Kidney (tissue), 14 donors: Measurements from ENCODE around the gene CAPZA3. TPM values are rescaled to one million over a fixed set of nuclear protein-coding genes. Genes with fewer than 3 reads are reported as not detected.

Source experiments
- DNase-seq, 5 donors: peaks; one replicate each; pipeline ENCODE4 v3.0.0-alpha.2; 2013 to 2020
- FAIRE-seq: peaks from 2 replicates; lab custom pipeline; 2012; peaks lifted over from hg19 to GRCh38; lab: Jason Lieb, UNC
- H3K27ac ChIP-seq, 2 donors: one replicate each; pipeline ENCODE4 v1.7.0; 2013; ENCODE audit warnings: low read depth in 2 of 2, low read length in 2 of 2, inconsistent platforms in 1 of 2
- H3K27me3 ChIP-seq: one replicate; pipeline ENCODE4 v1.7.1; 2013; ENCODE audit warnings: low read length, inconsistent platforms; ENCODE audit not compliant: control insufficient read depth, insufficient read depth
- H3K36me3 ChIP-seq, 3 donors: one replicate each; pipeline versions ENCODE4 v1.7.0 to v1.7.1; 2013; ENCODE audit warnings: low read length in 3 of 3, control low read depth in 1 of 3, inconsistent platforms in 1 of 3; ENCODE audit not compliant: insufficient read depth in 3 of 3, control insufficient read depth in 2 of 3
- H3K4me1 ChIP-seq, 3 donors: one replicate each; pipeline versions ENCODE4 v1.7.0 to v1.7.1; 2013; ENCODE audit warnings: low read length in 3 of 3, inconsistent platforms in 1 of 3, low read depth in 1 of 3; ENCODE audit not compliant: control insufficient read depth in 2 of 3, insufficient read depth in 2 of 3
- H3K4me3 ChIP-seq, 3 donors: one replicate each; pipeline versions ENCODE4 v1.7.0 to v1.8.1; 2013; ENCODE audit warnings: low read length in 3 of 3, control low read depth in 1 of 3, inconsistent platforms in 1 of 3
- H3K9ac ChIP-seq, 3 donors: one replicate each; pipeline versions ENCODE4 v1.7.0 to v1.7.1; 2013; ENCODE audit warnings: low read length in 3 of 3, control low read depth in 1 of 3, inconsistent platforms in 1 of 3
- H3K9me3 ChIP-seq, 3 donors: one replicate each; pipeline versions ENCODE4 v1.7.0 to v1.7.1; 2013; ENCODE audit warnings: low read length in 3 of 3, control low read depth in 1 of 3, inconsistent platforms in 1 of 3; ENCODE audit not compliant: control insufficient read depth in 2 of 3, insufficient read depth in 1 of 3
- intact Hi-C: fragments of 100-400 bp; cut with DNase I; formaldehyde crosslinking; loops from one replicate; pipeline ENCODE4 v1.11.1; 2022
- polyA plus RNA-seq: library from polyadenylated mRNA; stranded (reverse); fragments of 350-450 nt; fragmentation: Illumina TruSeq; extraction: RNeasy Lipid Tissue Mini Kit (QIAGEN cat#74804); gene quantifications from one replicate; pipeline ENCODE4 v1.2.3, GENCODE V29; 2014; ENCODE audit warnings: low read depth, low replicate concordance; ENCODE audit not compliant: insufficient read depth
- total RNA-seq: library from RNA; stranded (reverse); fragmentation: NEBNext Ultra II Directional; extraction: Animal tissue kit (Norgen Biotek cat#: 25700); gene quantifications from one replicate; pipeline ENCODE4 v1.2.1, GENCODE V29; 2021
- TF ChIP-seq, protein P1 (sequence below): IDR thresholded peaks from 3 replicates; pipeline ENCODE4 v1.5.1; 2012; ENCODE audit warnings: mild to moderate bottlenecking, moderate library complexity, borderline replicate concordance; ENCODE audit not compliant: insufficient read depth; ENCODE audit errors: extremely low read depth
- donor health status: control.
- donor health status: control.
- donor health status: control.
- donor health status: control.
- donor health status: control.
- donor health status: DM: yes; HTN: yes; CAD: no.
- donor health status: Normal renal cell carcinoma (clear cell type).

Gene CAPZA3
- total and polyA plus RNA-seq, 2 donors from 2014 or later = 0.88 TPM; not detected in 1

DNA sequence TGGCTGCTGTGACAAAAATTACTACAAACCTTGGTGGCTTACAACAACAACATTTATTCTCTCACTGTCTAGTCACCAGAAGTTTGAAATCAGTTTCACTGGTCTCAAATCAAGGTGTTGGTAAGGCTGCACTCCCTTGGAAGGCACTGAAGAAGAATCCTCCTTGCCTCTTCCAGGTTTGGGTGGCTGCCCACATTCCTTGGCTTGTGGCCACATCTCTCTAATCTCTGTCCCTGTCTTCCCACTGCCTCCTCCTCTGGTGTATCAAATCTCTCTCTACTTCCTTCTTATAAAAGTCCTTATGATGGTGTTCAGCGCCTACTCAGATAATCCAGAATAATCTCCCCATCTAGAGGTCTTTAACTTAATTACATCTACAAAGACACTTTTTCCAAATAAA lies 31.1 kb upstream of the CAPZA3 start:
- DNase-seq (no peak), FAIRE-seq (no peak)
- TF ChIP-seq, protein P1, sequence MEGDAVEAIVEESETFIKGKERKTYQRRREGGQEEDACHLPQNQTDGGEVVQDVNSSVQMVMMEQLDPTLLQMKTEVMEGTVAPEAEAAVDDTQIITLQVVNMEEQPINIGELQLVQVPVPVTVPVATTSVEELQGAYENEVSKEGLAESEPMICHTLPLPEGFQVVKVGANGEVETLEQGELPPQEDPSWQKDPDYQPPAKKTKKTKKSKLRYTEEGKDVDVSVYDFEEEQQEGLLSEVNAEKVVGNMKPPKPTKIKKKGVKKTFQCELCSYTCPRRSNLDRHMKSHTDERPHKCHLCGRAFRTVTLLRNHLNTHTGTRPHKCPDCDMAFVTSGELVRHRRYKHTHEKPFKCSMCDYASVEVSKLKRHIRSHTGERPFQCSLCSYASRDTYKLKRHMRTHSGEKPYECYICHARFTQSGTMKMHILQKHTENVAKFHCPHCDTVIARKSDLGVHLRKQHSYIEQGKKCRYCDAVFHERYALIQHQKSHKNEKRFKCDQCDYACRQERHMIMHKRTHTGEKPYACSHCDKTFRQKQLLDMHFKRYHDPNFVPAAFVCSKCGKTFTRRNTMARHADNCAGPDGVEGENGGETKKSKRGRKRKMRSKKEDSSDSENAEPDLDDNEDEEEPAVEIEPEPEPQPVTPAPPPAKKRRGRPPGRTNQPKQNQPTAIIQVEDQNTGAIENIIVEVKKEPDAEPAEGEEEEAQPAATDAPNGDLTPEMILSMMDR = no peak
- no peak overlapping the region for H3K27ac ChIP-seq
- intact Hi-C loops = no loop called here
- peaks cover 0 to 8% (median 3%) of the 10 kb centered on the region in 3 donors for H3K4me1 ChIP-seq
- H3K27me3 ChIP-seq = no peaks in the 10 kb centered on the region
- no peaks in the 10 kb centered on the region for H3K36me3 ChIP-seq
- no peak overlapping the region for H3K4me3 ChIP-seq
- no peak overlapping the region for H3K9ac ChIP-seq
- peaks cover 0 to 5% (median 0%) of the 10 kb centered on the region in 3 donors for H3K9me3 ChIP-seq

GRCh38 chr12:18716236-18716635 lies 21.7 kb upstream of the CAPZA3 start:
- TF ChIP-seq, protein P1 = no peak
- no peak for FAIRE-seq

GRCh38 chr12:18718462-18718861 lies 19.5 kb upstream of the CAPZA3 start:
- Histone ChIP-seq H3K27me3 (no peaks in the 10 kb centered on the region), H3K4me1 (no peaks in the 10 kb centered on the region), H3K4me3 (no peak overlapping the region), H3K27ac (no peak overlapping the region), H3K9ac (no peak overlapping the region), H3K9me3 (no peaks in the 10 kb centered on the region), H3K36me3 (no peaks in the 10 kb centered on the region)
- intact Hi-C loops = no loop called here
- no peak for FAIRE-seq
- TF ChIP-seq, protein P1 = no peak
- DNase-seq = no peak

More at GRCh38 chr12:18716236-18716635, 21.7 kb upstream of the CAPZA3 start:
- Histone ChIP-seq H3K9ac (no peak overlapping the region), H3K27ac (no peak overlapping the region), H3K36me3 (no peaks in the 10 kb centered on the region), H3K27me3 (no peaks in the 10 kb centered on the region), H3K4me1 (no peaks in the 10 kb centered on the region), H3K4me3 (no peak overlapping the region), H3K9me3 (no peaks in the 10 kb centered on the region)
- intact Hi-C loops = no loop called here
- DNase-seq = no peak

GRCh38 chr12:18719922-18720510 lies 17.9 kb upstream of the CAPZA3 start:
- intact Hi-C loops = no loop called here
- H3K27me3 ChIP-seq = no peaks in the 10 kb centered on the region
- TF ChIP-seq, protein P1 = no peak
- H3K4me1 ChIP-seq = no peaks in the 10 kb centered on the region
- DNase-seq = no peak
- no peak overlapping the region for H3K4me3 ChIP-seq
- H3K9ac ChIP-seq = no peak overlapping the region
- FAIRE-seq = no peak
- no peak overlapping the region for H3K27ac ChIP-seq
- no peaks in the 10 kb centered on the region for H3K36me3 ChIP-seq
- no peaks in the 10 kb centered on the region for H3K9me3 ChIP-seq
